Fibroblast of upper back skin (primary cell): ENCODE data around the gene YWHAQ.

Experiments used
- DNase-seq: peaks from one replicate; pipeline ENCODE4 v3.0.0-alpha.2; 2013

The YWHAQ gene

DNA sequence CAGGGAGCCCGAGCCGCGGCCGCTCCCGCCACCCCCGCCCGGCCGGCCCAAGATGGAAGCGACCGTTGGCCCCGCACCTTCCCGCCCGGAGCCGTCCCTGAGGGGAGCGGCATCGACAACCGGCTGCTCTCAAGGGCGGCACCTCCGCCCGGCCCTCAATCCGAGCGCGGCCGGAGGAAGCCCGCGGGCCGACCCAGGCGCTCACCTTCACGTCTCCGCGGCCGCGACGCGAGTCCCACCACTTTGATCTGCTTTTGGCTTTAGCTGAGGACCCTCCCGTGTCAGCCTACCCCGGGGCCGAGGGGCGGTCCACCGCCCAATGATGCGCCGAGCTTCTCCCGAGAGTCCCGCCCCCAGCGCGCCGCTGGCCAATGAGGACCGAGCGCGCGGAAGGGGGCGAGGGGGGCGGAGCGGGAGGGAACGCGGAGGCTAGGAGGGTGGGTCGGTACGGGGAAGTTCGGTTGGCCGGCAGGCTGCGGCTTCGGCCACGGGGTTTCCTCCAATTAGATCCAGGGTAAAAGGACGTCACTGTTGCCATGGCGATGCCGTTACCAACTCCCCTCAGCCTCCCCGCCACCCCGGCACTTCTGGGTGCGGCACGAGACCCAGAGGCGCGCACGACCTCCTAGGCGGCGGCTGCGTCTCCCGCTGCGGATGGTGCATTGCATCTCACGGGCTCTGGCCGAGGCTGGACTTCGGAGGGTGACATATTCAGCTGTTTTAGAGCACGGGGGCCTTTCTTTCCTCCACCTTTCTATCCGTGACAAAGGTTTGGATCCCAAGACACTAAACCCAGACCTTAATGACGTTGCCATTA lies at the start of gene YWHAQ:
TSS of gene YWHAQ (minus strand) at position 262 of the 817 bp plus-strand sequence. CDS start 545 bp downstream, outside the sequence.
- DNase-seq, result peak; percentile 99

DNA sequence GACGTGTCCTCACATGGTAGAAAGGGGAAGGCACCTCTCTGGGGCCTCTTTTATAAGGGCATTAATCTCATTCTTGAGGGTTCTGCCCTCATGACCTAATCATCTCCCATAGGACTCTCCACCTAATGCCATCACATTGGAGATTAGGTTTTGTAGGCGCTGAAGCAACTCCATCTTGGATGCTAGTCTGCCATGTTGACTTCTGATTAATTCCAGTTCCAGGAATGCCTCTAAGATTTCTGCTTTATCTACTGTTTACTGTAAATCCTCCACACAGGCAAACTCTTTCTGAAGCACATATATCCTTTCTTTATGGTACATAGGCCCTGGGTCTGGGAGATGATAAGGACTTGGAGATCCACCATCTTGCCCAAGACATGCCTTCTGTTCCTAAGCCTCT lies 49.3 kb upstream of the YWHAQ start:
- DNase-seq, result no peak

DNA sequence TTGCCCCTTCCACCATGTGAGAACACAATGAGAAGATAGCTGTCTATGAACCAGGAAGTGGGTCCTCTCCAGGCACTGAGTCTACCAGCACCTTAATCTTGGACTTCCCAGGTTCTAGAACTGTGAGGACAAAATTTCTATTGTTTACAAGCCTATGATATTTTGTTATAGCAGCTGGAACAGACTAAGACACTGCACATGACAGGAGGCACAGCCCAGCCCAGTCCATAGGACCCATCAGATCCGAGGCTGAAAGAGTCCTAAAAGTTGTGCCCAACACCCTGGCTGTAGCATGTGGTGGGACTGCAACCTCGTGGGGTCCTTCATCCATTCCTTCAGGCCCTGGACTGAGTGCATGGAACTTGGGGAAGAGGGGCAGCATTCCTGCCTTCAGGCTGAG lies 48.4 kb upstream of the YWHAQ start:
- no peak for DNase-seq

DNA sequence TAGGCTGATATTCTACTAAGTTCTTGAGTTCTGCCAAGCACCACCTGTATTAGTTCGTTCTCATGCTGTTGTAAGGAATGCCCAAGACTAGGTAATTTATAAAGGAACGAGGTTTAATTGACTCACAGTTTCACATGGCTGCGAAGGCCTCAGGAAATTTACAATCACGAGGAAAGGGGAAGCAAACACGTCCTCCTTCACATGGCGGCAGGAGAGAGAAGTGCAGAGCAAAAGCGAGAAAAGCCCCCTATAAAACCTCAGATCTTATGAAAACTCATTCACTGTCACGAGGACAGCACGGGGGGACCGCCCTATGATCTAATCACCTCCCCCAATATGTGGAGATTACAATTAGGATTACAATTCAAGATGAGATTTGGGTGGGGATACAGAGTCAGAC lies 47.7 kb upstream of the YWHAQ start:
- no peak for DNase-seq

DNA sequence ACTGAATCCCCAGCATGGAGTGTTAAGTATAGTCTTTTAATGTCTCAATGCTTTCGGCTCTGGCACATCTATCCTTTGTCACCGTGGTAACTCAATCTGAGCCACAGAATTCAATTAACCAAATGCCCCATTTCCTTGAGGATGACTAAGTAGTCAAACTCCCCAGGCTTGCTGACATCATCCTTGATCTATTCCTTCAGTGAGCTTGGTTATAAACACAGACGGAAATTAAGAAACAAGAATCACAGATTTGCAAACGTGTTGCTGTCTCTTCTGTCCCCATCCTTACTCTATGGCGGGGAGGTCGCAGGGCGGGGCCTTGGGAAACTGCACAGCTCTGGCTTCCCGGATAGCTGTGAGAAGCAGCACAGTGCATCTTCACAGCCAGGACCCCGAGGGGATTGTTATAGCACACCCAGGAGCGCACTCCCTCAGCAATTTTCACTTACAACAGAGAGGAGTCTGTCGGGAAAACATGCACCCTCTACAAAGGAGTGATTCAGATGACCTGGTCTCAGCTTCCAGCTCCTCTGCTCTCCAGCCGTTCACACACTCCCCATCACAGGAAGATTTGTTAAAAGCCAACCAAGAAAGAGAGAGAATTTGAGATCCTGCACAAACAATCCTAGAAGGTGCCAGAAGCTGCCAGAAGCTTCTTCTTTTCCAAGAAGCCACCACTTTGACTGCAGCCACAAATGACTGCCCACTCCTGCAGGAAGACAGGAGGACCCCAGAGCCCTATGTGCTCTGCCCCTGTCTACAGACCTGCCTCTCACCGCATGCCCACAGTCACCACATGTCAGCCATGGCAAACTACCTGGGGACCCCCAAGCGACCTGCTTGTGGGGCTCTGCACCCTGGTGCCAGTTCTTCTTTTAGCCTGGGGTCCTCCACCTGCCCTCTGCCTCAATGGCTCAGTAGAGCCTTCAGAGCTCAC lies 44.9 kb upstream of the YWHAQ start:
- DNase-seq, result peak; percentile 92

DNA sequence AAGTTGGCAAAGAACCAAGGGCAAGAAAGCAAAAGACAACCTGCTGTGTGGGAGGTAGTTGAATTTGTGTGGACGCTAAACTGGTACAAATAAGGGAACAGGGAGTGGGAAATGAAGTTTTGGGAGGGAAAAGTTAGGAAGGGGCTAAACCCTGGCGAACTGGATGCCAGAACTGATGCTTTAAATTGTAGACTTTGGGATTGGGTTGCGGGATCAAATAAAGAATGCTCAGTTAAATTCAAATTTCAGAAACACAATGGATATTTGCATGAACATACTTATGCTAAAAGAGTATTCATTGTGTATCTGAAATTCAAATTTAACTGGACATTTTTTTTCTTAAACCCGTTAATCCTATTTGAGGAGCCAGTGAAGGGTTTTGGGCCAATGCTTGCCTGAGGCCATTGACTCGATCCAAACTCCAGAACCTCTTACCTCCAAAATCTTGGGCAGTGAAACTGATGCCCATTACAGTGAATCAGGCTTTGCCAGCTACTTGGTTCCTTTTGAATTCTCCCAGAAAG lies 44.2 kb upstream of the YWHAQ start:
- no peak for DNase-seq

DNA sequence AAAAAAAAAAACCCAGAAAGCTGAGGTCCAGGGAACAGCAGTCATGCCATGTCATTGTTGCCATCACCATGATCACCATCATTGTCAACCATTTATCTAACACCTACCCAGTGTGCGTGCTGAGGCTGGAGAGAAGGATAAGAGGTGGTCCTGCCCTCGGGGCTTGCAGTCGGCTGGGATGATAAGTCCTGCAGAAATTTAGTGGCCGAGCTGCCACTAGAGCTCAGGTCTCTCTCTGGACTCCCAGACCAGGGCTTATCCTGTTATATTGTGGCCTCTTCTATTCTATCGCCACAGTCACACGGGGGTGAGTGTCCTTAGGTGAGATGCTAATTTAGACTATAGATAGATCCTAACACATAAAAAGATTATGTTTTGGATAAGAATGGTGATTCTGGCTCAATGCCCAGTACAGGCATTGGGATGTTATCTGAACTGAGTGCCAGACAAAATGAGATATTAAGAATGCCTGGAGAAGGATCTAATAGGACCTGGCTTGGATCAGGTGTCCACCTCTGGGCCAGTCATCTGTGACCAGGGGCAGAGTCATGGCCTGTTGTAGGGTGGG lies 43.2 kb upstream of the YWHAQ start:
- no peak for DNase-seq

DNA sequence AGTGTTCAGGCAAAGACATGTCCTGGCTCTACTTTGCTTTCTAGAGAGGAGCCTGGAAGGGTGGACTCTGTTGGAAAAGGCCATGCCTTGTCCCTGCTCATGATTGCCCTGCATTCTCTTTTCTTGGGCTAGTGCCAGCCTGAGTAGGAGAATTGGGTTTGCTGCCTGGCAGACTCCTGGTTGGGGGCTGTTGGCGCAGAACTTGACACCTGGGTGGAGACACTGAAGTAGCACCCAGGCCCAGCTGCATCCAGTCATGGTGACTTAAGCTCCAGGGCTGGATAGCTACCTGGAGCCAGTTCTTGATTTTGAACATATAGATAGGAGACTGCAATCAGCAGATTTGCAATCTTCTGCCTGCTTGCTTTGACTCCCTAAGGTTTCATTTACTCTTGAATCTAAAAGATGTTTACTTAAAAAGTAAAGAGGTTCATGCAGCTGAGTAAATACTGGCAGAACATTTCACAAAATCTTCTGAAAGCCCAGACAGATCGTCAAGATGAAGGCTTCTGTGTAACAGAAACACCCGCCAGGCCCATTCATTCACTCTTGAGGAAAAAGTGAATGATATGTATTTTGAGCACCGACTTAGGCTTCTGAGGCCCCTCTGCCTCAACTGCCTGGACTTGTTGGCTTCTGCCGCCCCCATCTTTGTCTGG lies 38.0 kb upstream of the YWHAQ start:
- no peak for DNase-seq

DNA sequence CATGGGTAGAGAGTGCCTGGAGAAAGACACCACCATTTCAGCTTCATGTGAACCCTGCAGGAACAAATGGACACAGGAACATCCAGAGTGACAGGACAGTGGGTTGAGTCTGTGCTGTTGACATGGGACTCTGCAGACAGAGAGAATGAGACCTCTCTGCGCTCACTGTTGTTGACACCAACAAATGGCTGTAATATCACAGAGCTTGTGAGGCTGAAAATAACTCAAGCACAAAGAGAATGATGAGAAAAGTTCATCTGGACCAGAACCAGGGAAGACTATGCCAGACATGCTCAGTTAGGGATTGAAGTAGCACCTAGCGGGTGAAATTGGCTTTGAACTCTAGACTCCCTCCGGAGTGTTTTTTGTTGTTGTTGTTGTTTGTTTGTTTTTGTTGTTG lies 37.0 kb upstream of the YWHAQ start:
- DNase-seq, result no peak

DNA sequence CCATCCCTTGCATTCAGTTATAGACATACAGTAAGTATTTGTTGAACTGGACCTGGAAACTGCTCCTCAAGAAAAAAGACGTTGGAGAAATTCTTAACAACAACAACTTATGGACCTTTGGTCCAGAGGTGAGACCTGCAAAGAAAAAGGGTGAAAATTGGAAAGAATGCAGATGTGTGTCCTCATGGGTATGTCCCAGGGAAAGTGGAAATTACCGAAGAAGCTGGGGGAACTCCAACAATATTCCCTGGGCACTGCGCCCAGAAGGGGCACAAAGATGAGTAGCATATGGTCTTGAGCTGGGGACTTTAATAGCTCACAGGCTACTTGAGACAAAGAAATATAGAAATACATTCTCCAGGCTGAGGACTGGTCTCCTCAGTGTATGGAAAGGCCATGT lies 35.5 kb upstream of the YWHAQ start:
- peak; percentile 42 for DNase-seq

DNA sequence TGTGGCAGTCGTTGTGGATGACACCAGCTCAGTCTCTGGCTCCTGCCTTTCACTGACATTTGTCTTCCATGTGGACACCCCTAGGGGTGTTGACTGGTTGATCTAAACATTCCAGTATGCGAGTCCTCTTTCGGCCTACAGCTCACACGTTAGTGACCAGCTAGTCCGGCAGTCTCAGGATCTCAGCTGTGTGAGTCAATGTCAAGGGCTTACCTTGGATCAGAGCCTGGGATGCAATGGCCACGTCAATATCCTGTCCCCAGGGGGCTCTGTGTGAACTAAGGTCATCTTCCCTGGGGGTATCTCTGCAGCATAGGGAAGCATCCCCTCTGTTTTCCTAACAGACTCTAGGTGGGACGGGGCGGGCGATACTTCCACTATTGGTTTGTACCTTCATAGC lies 35.1 kb upstream of the YWHAQ start:
- DNase-seq, result peak; percentile 76

DNA sequence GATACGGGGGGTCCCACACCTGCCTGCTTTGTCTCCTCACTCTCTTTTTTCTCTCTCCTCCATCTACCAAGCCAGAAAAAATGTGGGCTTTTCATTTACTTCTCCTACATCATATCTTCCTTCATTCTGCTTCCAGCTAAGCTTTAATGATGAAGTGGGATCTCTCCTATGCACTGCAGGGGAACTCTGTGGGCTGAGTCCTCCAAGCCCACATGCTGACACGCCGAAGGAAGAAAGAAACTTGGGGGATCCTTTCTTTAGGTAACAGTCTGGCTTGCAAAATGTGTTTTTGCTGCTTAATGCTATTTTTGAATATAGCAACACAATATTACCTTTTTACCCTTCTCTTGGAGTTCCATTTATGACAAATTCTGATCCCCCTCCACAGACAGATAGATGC lies 33.6 kb upstream of the YWHAQ start:
- DNase-seq, result no peak

DNA sequence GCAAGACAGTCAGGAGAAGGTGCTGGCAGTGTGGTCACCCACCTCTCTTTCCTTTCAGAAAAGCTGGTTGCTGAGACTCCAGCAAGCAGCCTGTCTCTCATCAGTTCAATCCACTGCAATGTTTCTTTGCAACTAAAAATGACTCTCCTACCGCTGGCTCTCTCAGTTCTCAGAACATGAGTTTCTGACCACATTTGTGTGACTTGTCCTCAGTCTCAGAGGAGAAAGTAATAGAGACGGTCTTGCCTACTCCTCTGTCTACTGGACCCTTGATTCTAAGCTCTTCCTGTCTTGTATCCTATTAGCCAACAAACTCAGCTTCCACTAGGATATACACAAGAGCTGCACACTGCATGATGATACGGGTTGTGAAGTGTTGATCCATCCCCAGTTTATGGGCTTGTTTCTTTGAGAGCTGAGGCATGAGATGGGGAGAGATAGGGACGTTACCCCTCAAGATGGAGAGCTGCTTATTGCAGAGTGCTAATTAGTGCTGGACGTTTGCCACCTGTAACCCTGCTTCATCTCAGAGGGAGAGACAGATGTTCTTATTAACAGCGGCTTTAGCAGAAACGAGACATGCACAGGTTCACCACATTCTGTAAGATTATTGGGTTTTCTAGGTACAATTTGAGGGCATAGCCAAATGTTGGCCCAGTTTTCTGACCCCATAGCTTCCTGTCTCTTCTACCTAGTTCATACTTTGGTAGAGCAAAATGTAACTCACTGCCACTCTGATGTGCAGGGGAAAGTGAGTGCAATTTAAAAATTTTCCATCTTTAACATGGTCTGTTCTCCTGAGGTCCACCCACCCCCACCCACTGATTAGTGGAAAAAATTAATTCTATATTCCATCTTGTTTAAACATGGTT lies 32.4 kb upstream of the YWHAQ start:
- no peak for DNase-seq

DNA sequence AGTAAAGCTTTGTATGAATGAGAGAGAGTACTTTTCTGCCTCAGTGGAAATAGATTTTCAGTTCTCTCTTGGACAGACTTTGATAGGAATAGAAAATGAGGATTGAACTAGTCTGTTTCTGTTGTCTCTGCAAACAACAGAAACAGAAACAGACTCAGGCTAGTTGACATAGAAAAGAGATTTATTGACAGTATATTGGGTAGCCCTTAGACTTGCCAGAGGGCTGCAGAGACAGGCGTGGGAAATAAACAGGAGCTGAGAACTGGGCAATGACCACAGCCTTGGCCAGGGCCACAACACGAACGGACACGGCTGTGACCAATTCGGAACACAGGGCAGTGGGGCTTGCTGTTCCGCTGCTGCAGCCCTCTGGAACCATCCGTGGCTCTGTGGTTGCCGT lies 30.5 kb upstream of the YWHAQ start:
- no peak for DNase-seq

DNA sequence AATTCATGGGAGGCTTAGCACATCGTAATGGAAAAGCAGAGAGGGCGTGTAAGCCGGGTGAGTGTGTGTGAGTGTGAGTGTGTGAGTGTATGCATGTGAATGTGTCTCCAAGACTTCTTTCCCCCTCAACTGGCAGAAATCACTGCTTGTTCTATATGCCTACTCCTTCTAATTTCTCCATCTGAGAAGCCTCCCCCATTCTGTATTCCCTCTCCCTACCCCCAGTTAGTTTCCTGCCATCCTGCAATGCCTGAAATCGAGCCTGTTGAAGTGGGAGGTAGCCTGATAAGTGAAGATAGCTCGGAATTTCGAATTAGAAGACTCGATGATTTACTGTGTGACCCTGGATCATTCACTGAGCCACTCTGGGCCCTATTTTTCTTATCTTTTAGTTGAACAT lies 30.0 kb upstream of the YWHAQ start:
- no peak for DNase-seq

DNA sequence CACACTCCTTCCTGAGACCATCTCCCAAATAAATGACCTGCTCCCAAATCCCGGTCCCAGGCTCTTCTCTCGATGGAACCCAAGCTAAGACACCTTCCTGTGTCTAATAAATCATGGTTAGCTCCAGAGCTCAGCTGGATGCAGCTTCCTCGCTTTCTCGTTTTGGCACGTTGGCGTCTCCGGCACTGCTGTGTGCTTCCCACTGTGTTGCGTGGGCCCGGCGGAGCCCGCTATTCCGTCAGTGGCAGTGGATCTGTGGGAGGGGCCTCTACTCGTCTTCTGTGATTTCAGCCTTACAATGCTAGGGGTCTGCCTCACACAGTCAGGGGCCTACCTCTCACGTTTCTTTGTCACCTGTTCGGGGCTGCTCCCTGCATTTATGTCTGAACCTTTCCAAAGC lies 29.4 kb upstream of the YWHAQ start:
- DNase-seq, result no peak

DNA sequence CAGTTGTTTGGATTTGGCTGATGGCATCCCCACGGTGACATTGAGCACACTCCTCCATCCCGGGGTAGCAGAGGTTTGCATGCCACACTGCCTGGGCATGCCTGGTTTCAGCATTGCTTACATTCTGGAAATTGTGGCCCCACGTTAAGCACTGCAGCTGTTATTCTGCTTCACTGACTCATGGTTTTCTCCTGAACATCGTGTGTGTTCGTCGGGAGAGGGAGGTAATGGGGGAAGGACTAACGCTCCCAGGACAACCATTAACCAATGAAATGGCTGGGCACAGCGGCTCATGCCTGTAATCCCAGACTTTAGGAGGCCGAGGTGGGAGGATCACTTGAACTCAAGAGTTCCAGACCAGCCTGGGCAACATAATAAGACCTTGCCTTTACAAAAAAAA lies 28.2 kb upstream of the YWHAQ start:
- peak; percentile 48 for DNase-seq

DNA sequence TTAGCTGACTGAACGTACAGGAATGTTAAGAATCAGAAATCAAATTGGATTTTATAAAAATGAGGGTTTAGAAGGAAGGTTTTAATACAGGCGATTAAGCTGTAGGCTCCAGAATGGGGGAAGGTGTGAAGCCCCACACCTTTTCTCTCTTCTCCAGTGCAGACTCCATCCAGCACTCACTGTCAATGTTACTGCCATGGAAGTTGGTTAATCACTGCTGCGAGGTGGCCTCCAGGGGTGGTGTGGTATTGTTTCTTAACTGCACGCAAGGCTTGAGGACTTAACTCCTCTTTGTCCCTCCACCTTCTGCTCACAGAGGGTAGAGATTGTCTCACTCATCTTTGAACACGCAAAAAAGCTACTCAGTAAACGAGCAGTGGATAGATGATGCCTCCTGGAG lies 26.9 kb upstream of the YWHAQ start:
- DNase-seq, result peak; percentile 26

DNA sequence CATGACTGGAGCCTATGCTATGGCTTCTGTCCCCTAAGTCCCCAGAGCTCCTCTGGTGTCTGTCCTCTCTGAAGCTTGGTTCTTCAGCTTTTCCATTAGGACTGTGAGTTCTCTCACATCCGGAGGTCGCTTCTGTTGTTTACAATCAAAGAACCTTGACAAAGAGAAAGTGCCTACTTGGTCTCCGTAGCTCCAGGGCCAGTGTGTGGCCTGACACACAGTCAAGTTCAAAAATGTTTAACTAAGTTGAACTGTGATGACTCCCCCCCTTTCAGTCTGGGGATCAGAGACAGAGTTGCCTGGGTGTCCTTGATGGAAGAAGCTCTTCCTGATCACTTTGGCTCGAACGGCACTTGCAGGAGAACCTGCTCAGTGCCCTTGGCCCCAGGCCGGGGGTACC lies 26.3 kb upstream of the YWHAQ start:
- no peak for DNase-seq

DNA sequence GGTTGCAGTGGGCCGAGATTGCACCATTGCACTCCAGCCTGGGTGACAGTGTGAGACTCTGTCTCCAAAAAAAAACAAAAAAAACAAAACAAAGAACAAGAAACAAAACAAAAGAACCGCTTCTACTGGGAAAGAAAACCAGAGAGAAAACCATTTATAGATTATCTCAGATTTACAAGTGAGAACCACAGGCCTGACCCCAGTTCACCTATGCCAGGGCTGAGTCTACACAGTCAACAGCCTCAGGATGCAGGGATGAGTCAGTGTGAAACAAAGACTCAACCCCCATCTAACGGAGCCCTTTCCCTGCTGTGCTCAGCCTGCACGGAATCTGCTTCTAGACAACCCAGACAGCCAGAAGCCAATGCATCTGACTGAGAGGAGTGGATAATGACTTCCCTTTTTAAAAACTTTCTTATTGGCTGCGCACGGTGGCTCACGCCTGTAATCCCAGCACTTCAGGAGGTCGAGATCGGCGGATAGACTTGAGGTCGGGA lies 25.5 kb upstream of the YWHAQ start:
- peak; percentile 96 for DNase-seq

DNA sequence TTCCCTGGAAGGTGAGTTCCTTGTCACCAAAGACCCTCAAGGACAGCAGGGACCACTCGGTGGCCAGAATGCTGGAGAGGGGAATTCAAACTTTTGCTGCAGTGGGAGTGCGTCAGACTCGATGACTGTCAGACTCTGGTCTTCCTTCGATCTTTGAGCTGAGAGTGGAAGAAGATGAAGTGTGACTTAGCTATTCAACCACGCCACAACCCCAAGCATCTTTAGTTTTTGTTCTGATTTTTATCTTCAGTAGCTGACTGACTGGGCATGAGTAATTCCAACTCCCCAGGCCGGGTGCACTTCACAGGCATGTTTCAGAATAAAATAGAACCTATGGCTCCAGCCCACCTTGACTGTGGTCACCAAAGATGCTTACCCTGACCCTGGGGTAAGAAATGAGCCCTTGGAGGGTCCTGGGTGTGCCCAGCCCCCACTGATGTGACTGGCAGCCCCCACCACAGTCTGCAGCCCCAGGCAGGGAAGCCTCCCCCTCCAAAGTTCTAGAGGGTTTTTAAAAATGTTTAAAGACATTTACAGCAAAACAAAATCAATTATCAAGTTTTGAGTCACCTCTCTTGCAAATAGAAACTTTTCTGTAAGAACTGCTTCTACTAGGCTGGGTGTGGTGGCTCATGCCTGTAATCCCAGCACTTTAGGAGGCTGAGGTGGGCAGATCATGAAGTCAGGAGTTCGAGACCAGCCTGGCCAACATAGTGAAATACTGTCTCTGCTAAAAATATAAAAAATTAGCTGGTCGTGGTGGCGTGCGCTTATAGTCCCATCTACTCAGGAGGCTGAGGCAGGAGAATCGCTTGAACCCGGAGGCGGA lies 24.9 kb upstream of the YWHAQ start:
- peak; percentile 92 for DNase-seq
